Adipose tissue (tissue), 3 donors: Measurements from ENCODE around the gene LSM4. TPM values are rescaled to one million over a fixed set of nuclear protein-coding genes. Genes with fewer than 3 reads are reported as not detected.

Experiments used
- H3K27ac ChIP-seq: one replicate; pipeline ENCODE4 v1.5.1; 2013; ENCODE audit warnings: low read depth, low read length
- WGBS, 3 donors: extraction: QIAGEN DNeasy Blood & Tissue Kit; methylation state at CpG; one replicate each; pipeline ENCODE4 v1.1.7; 2013; 5-methylcytosine and 5-hydroxymethylcytosine counted together
- polyA plus RNA-seq, 3 donors: library from polyadenylated mRNA; stranded (reverse); fragments of 200-250 nt; gene quantifications; one replicate each; pipeline ENCODE4 v1.2.3, GENCODE V29; 2013
- donor health status: healthy with polysubstance abuse.
- donor health status: Bipolar disorder and iron deficiency.
- donor health status: healthy.

Gene LSM4
- polyA plus RNA-seq, 3 donors, result 46.3 to 118 (median 100) TPM

GRCh38 chr19:18319591-18320135 lies 3.2 kb downstream of the LSM4 start:
- no peak overlapping the region for H3K27ac ChIP-seq
- 47 to 78% (median 62%) methylated on average over 7 of the region's 7 CpGs for WGBS, 3 donors

GRCh38 chr19:18317961-18318800 lies 4.7 kb downstream of the LSM4 start:
- WGBS, 3 donors, result 32 to 48% (median 40%) methylated on average over 18 of the region's 18 CpGs
- H3K27ac ChIP-seq, result no peak overlapping the region

GRCh38 chr19:18313398-18313797 lies 9.5 kb downstream of the LSM4 start:
- H3K27ac ChIP-seq, result no peak overlapping the region
- WGBS, 3 donors, result 96 to 100% (median 96%) methylated on average over 3 of the region's 3 CpGs

- WGBS, 3 donors, result 70 to 91% (median 90%) methylated on average over 9 to 11 of the region's 11 CpGs
- no peak overlapping the region for H3K27ac ChIP-seq
These were observed 10.8 kb downstream of the LSM4 start for GRCh38 chr19:18312092-18312534.

- no peak overlapping the region for H3K27ac ChIP-seq
- 88 to 93% (median 89%) methylated on average over 22 of the region's 22 CpGs for WGBS, 3 donors
These were observed 11.3 kb downstream of the LSM4 start for GRCh38 chr19:18311502-18312091.

- no peak overlapping the region for H3K27ac ChIP-seq
- 81 to 92% (median 89%) methylated on average over 12 to 13 of the region's 13 CpGs for WGBS, 3 donors
These were observed 11.9 kb downstream of the LSM4 start for GRCh38 chr19:18310966-18311365.

- no peak overlapping the region for H3K27ac ChIP-seq
- whole genome bisulfite sequencing, 3 donors, result 79 to 86% (median 84%) methylated on average over 19 to 23 of the region's 23 CpGs
These were observed 12.6 kb downstream of the LSM4 start for GRCh38 chr19:18310118-18310909.

GRCh38 chr19:18309525-18310064 lies 13.3 kb downstream of the LSM4 start:
- H3K27ac ChIP-seq, result no peak overlapping the region
- WGBS, 3 donors, result 94 to 96% (median 94%) methylated on average over 28 to 33 of the region's 33 CpGs

GRCh38 chr19:18308948-18309325 lies 13.9 kb downstream of the LSM4 start:
- H3K27ac ChIP-seq, result no peak overlapping the region
- whole genome bisulfite sequencing, 3 donors, result 86 to 93% (median 88%) methylated on average over 7 of the region's 7 CpGs

- 72 to 88% (median 83%) methylated on average over 15 to 20 of the region's 20 CpGs for WGBS, 3 donors
- H3K27ac ChIP-seq, result no peak overlapping the region
These were observed 14.6 kb downstream of the LSM4 start for GRCh38 chr19:18308051-18308947.

- H3K27ac ChIP-seq, result no peak overlapping the region
- 82 to 93% (median 88%) methylated on average over 19 of the region's 19 CpGs for WGBS, 3 donors
These were observed 15.6 kb downstream of the LSM4 start for GRCh38 chr19:18307271-18307681.

GRCh38 chr19:18306888-18307260 lies 16.0 kb downstream of the LSM4 start:
- WGBS, 3 donors, result 66 to 83% (median 70%) methylated on average over 14 of the region's 14 CpGs

GRCh38 chr19:18306209-18306887 lies 16.5 kb downstream of the LSM4 start:
- WGBS, 3 donors, result 82 to 90% (median 84%) methylated on average over 26 of the region's 26 CpGs
- no peak overlapping the region for H3K27ac ChIP-seq

More at GRCh38 chr19:18306888-18307260, 16.0 kb downstream of the LSM4 start:
- H3K27ac ChIP-seq, result no peak overlapping the region

GRCh38 chr19:18304458-18305310 lies 18.2 kb downstream of the LSM4 start:
- H3K27ac ChIP-seq, result peak overlapping the region; percentile 87
- 0 to 33% (median 1%) methylated on average over 25 to 29 of the region's 29 CpGs for WGBS, 3 donors

GRCh38 chr19:18304208-18304457 lies 18.7 kb downstream of the LSM4 start:
- WGBS, 3 donors, result 0 to 17% (median 5%) methylated on average over 2 of the region's 2 CpGs

GRCh38 chr19:18301718-18302111 lies 21.2 kb downstream of the LSM4 start:
- WGBS, 3 donors, result 60 to 85% (median 81%) methylated on average over 4 of the region's 4 CpGs
- H3K27ac ChIP-seq, result no peak overlapping the region

More at GRCh38 chr19:18304208-18304457, 18.7 kb downstream of the LSM4 start:
- peak overlapping the region; percentile 87 for H3K27ac ChIP-seq
